Transverse colon (tissue), 4 donors: Measurements from ENCODE around the gene JPH2.

Experiments used
- CTCF ChIP-seq, 5 experiments: fragments of 200-600 bp in 3 of 5; fragments of 450-650 bp in 2 of 5; sonication (generic) in 3 of 5; IDR thresholded peaks; 1 replicate in 2 of 5; 2 replicates in 3 of 5; pipeline ENCODE4 v1.5.1; 2016 to 2017; ENCODE audit warnings: antibody characterized with exemption in 5 of 5, inconsistent platforms in 3 of 5, mild to moderate bottlenecking in 2 of 5, moderate library complexity in 1 of 5
- EP300 ChIP-seq: sonication (generic); formaldehyde crosslinking; IDR thresholded peaks from one replicate; pipeline ENCODE4 v1.6.1; 2017; ENCODE audit warnings: antibody characterized with exemption, low read depth
- POLR2A ChIP-seq: fragments of 450-650 bp; IDR thresholded peaks from one replicate; pipeline ENCODE4 v1.6.1; 2016; ENCODE audit warnings: antibody characterized with exemption, mild to moderate bottlenecking, moderate library complexity
- POLR2AphosphoS5 ChIP-seq, 3 donors: sonication (generic); formaldehyde crosslinking; IDR thresholded peaks; one replicate each; pipeline ENCODE4 v1.6.1; 2016; ENCODE audit warnings: antibody characterized with exemption in 3 of 3

GRCh38 chr20:44223721-44224120, 36.7 kb upstream of the JPH2 start:
- no peak for TF ChIP-seq CTCF (IDR thresholded peaks at IDR 0.05)
- peak in 1 of 3 donors; percentile 12 for TF ChIP-seq POLR2AphosphoS5 (IDR thresholded peaks at IDR 0.05)
- peak; percentile 18 for TF ChIP-seq POLR2A
- TF ChIP-seq EP300, result peak; percentile 31
